ENCODE results near the gene GCK. TPM values are rescaled to one million over a fixed set of nuclear protein-coding genes. Genes with fewer than 3 reads are reported as not detected.

The GCK gene
- total and polyA plus RNA-seq, 7 donors: 0.27 to 1.8 (median 0.60) TPM; not detected in 2

DNA sequence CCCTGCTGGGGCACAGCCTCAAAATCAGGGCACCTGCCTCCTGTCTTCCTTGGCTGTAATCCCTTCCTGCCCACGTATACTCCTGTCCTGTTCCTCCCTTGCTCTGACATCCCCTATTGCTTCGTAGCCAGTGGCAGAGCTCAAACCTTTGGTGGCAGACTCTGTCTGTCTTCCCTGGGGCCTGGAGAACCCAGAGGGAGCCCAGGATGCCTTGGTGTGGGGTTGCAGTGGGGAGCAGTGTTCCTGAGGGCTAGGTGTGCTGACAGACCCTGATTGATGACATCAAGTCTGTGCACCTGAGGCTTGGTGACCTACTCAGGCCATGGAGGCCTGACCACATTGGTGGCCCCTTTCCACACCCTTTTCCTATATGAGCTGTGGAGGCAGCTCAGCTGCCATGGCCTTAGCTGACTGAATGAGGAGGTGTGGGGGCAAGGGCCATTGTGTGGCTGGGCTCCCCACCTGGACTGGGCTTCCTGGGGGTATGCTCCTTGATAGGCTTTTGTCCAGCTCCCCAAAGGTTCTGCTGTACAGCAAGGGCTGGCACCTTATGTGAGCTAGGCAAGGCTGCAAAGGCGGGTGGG is 5.4 kb upstream of the GCK start:
- Histone ChIP-seq H3K27ac (no peak overlapping the region), H3K4me1 (no peaks in the 10 kb centered on the region), H3K9me3 (no peaks in the 10 kb centered on the region), H3K36me3 (no peaks in the 10 kb centered on the region), H3K4me3 (no peak overlapping the region), H3K27me3 (peaks cover 0 to 23% (median 5%) of the 10 kb centered on the region in 3 donors)
- TF ChIP-seq POLR2AphosphoS5 (IDR thresholded peaks at IDR 0.05): no peak
- intact Hi-C loops (cut with DNase I): no loop called here
- 86 to 89% methylated on average over 3 of the region's 3 CpGs for WGBS, 2 donors
- DNase-seq: peak; percentile 15

- Histone ChIP-seq H3K27ac (no peak overlapping the region), H3K4me3 (no peak overlapping the region), H3K27me3 (peaks cover 0 to 23% (median 5%) of the 10 kb centered on the region in 3 donors), H3K4me1 (no peaks in the 10 kb centered on the region), H3K36me3 (no peaks in the 10 kb centered on the region), H3K9me3 (no peaks in the 10 kb centered on the region)
- 53 to 66% methylated on average over 2 of the region's 2 CpGs for WGBS, 2 donors
- no peak for DNase-seq
- TF ChIP-seq EP300 (IDR thresholded peaks at IDR 0.05) (no peak), POLR2A (IDR thresholded peaks at IDR 0.05) (no peak), POLR2AphosphoS5 (IDR thresholded peaks at IDR 0.05) (no peak)
- intact Hi-C loops (cut with DNase I): no loop called here
Measured at GRCh38 chr7:44194069-44194468, 4.8 kb upstream of the GCK start.

- Histone ChIP-seq H3K27me3 (peaks cover 0 to 23% (median 5%) of the 10 kb centered on the region in 3 donors), H3K27ac (no peak overlapping the region), H3K4me1 (no peaks in the 10 kb centered on the region), H3K36me3 (no peaks in the 10 kb centered on the region), H3K4me3 (no peak overlapping the region), H3K9me3 (no peaks in the 10 kb centered on the region)
- no peak for DNase-seq
- TF ChIP-seq EP300 (IDR thresholded peaks at IDR 0.05) (no peak), POLR2A (IDR thresholded peaks at IDR 0.05) (no peak), POLR2AphosphoS5 (IDR thresholded peaks at IDR 0.05) (no peak), CTCF (IDR thresholded peaks at IDR 0.05) (no peak)
- intact Hi-C loops (cut with DNase I): no loop called here
- 89 to 94% methylated on average over 7 of the region's 7 CpGs for WGBS, 2 donors
Measured at GRCh38 chr7:44193011-44193802, 4.0 kb upstream of the GCK start.

GRCh38 chr7:44191171-44191570 is 1.9 kb upstream of the GCK start:
- intact Hi-C loops (cut with DNase I): no loop called here
- peaks cover 0 to 16% (median 5%) of the 10 kb centered on the region in 3 donors for H3K27me3 ChIP-seq
- H3K27ac ChIP-seq: no peak overlapping the region
- TF ChIP-seq CTCF (IDR thresholded peaks at IDR 0.05) (no peak), POLR2AphosphoS5 (IDR thresholded peaks at IDR 0.05) (no peak), POLR2A (IDR thresholded peaks at IDR 0.05) (no peak), EP300 (IDR thresholded peaks at IDR 0.05) (no peak)
- no peaks in the 10 kb centered on the region for H3K9me3 ChIP-seq
- no peak overlapping the region for H3K4me3 ChIP-seq
- WGBS, 2 donors: 86 to 87% methylated on average over 5 of the region's 5 CpGs
- no peaks in the 10 kb centered on the region for H3K4me1 ChIP-seq
- no peaks in the 10 kb centered on the region for H3K36me3 ChIP-seq
- no peak for DNase-seq

- TF ChIP-seq EP300 (IDR thresholded peaks at IDR 0.05) (no peak), POLR2A (IDR thresholded peaks at IDR 0.05) (no peak), CTCF (IDR thresholded peaks at IDR 0.05) (no peak), POLR2AphosphoS5 (IDR thresholded peaks at IDR 0.05) (no peak)
- no peak overlapping the region for H3K27ac ChIP-seq
- H3K4me3 ChIP-seq: no peak overlapping the region
- H3K4me1 ChIP-seq: no peaks in the 10 kb centered on the region
- H3K36me3 ChIP-seq: no peaks in the 10 kb centered on the region
- intact Hi-C loops (cut with DNase I): no loop called here
- no peak for DNase-seq
- 80 to 82% methylated on average over 14 of the region's 14 CpGs for WGBS, 2 donors
- peaks cover 0 to 16% (median 5%) of the 10 kb centered on the region in 3 donors for H3K27me3 ChIP-seq
- H3K9me3 ChIP-seq: no peaks in the 10 kb centered on the region
Measured at GRCh38 chr7:44189993-44190872, 994 bp upstream of the GCK start.

All from sigmoid colon (tissue), 7 donors.